ENCODE results near the gene RAB7A.
"Not testable (repeated sequence)": the region's sequence is repeated elsewhere in the genome, so short reads cannot be mapped to it uniquely, and the experiment has no call there.

RAB7A gene

DNA sequence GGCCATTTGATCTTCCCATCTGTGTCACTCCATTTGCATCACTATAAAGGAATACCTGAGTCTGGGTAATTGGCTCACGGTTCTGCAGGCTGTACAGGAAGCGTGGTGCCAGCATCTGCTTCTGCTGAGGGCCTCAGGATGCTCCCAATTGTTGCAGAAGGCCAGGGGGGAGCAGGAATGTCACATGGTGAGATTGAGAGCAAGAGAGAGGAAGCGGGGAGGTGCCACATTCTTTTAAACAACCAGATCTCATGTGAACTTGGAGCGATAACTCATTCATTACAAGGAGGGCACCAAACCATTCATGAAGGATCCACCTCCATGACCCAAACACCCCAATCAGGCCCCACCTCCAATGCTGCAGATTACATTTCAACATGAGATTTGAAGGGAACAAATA is 13.1 kb upstream of the RAB7A start:
- no peak for DNase-seq

DNA sequence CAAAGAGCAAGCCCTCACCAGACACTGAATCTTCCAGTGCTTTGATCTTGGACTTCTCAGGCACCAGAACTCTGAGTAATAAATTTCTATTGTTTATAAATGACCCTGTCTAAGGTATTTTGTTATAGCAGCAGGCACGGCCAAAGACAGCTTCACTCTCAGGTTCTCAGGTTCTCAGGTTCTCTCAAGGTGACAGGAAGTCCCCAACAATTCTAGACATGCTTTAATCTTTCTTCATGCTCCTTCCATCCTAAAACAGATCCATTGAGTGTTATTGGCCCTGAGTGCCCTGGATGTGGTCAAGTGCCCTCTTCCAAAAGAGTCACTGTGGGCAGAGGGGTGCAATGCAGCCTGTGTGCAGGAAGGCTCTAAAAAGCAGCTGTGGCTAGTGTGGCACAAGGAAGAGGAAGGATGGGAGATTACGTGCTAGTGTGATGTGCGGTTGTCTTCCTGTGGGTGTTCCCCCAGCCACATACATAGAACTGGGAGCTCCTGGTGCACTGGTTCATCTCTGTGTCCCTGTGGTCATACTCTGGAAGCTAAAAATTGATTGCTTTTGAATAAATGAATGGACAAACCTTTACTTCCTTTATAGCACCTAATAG is 11.0 kb upstream of the RAB7A start:
- DNase-seq = no peak

DNA sequence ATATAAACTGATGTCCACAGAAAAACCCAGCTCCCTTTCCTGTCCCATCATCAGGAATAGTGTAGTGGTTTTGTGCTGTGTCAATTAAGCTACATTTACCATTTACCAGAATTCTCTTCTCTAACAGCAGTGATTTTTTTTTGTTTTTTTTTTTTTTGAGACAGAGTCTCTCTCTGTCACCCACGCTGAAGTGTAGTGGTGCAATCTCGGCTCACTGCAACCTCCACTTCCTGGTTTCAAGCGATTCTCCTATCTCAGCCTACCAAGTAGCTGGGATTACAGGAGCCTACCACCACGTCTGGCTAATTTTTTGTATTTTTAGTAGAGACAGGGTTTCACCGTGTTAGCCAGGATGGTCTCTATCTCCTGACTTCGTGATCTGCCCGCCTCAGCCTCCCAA is 7.1 kb upstream of the RAB7A start:
- DNase-seq = not testable (repeated sequence)

DNA sequence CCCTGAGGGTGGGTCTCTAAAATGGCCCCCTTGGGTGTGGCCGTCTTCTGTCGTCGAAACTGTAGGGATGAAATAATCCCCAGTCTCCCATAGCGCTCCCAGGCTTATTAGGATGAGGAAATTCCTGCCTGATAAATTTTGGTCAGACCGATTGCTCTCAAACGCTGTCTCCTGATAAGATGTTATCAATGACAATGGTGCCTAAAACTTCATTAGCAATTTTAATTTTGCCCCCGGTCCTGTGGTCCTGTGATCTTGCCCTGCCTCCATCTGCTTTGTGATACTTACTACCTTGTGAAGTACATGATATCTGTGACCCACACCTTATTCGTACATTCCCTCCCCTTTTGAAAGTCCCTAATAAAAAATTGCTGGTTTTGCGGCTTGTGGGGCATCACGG is 5.1 kb upstream of the RAB7A start:
- DNase-seq = no peak

DNA sequence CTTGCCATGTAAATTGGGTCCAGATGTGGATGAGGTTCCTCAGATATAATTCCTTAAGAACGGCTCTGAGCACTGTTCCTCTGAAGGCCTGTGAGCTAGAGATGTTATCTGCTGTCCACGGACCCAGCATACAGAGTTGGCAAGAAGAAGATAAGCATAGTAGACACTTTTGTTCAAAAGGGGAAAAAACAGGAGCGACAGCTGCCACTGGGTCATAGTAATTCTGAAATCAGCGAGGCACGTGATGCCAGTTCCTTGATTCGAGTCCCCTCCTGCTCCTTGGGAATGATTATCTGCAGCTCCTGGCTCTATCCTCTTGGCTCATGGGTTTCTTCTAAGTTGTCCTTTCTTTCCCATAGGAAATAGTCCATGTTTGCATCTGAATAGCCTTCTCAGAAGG is 2.5 kb upstream of the RAB7A start:
- no peak for DNase-seq

DNA sequence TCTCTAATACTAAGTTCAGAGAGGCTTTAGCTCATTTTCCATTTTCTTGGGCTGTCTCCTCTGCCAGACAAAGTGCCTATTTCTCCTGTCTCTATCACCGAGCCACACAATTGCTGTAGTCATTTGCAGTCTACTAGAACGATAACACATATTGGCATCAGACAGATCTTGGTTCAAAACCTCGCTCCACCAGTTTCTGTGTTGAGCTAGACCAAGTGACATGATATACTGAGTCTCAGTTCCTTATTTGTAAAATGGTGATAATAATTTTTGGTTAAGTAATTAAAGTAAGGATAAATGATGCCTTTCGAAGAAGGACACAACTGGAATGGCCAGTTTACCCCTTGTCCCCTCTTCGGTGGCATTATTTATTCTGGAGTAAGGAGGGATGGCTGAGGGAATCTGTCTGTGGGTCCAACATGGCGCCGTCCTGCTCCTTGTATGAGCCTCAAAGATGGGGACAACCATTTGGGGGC is 398 bp upstream of the RAB7A start:
- no peak for DNase-seq

DNA sequence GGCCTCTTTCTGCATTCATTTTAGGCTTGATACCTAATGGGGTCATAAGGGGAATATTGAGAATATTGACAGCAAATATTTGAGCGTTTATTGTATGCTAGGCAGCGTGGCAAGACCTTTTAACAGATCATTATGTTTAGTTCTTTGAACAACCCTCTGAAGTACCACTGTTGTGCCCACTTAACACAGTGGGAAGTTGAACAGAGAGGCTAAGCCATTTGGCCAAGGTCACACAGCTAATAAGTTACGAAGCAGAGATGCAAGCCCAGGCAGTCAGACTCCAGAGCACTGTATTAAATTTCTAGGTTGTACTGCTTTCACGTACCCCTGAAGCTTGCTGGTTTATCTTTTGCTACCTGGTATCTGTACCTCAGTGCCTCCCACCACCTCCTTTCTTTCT is 1.1 kb downstream of the RAB7A start:
- no peak for DNase-seq

DNA sequence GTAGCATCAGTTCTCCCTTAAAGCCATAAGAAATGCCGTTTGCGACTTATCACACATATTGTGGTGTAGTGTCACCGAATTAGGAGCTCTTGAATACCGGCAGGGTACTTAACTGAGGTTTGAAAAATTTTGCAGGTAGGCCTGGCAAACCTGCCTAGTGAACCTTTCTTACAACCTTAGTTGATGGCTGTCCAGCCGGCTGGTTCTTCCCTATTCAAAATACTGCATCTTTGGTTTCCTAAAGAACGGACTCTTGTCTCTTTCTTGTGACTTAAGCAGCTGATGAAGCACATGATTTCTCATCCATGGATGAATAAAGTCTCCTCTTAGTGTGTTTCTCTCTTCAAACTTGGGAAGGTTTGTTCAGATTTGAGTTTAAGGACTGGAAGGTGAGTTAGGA is 1.5 kb downstream of the RAB7A start:
- no peak for DNase-seq

DNA sequence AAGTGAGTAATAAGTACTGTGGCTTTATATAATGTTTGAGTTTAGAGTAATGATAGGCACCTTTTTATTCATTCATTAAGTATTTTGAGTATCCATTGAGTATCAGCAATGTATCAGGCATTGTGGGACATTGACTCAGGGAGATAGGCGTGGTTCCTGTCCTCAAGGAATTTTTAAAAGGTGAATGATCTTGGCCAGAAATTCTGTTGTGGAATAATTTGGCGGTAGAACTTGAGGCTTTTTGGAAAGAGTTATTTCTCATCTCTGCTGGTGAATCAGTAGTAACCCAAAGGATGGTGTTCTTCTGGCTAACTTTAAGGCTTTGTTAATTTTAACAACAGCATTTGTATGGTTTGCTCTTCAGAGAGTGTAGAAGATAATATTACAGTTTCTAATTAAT is 2.0 kb downstream of the RAB7A start:
- DNase-seq = no peak

DNA sequence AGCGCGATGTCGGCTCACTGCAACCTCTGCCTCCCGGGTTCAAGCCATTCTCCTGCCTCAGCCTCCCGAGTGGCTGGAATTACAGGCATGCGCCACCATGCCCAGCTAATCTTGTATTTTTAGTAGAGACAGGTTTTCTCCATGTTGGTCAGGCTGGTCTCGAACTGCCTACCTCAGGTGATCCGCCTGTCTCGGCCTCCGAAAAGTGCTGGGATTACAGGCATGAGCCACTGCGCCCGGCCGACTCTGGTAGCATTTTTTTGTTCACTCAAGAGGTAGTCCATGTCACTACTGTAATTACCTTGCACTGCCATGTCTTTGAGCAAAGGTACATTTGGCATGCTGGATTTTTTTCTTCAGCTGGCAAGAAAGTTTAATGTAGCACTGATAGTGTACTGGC is 2.5 kb downstream of the RAB7A start:
- DNase-seq = not testable (repeated sequence)

DNA sequence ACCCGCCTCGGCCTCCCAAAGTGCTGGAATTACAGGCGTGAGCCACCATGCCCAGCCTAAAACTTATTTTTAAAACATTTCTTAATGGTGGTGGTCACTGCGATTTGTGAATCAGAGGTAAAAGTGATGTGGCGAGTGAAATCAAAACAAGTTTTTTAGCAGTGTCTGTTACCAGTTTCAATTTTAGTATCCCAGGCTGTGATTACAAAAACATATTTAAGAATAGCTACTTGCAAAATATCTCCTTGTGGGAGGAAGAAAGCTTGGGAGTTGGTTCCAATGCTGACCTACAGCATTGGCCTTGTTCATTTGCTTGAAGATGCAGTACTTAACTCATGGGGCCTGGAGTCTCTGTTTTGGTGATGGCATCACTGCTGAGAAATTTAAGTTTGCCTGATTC is 4.5 kb downstream of the RAB7A start:
- DNase-seq = no peak

DNA sequence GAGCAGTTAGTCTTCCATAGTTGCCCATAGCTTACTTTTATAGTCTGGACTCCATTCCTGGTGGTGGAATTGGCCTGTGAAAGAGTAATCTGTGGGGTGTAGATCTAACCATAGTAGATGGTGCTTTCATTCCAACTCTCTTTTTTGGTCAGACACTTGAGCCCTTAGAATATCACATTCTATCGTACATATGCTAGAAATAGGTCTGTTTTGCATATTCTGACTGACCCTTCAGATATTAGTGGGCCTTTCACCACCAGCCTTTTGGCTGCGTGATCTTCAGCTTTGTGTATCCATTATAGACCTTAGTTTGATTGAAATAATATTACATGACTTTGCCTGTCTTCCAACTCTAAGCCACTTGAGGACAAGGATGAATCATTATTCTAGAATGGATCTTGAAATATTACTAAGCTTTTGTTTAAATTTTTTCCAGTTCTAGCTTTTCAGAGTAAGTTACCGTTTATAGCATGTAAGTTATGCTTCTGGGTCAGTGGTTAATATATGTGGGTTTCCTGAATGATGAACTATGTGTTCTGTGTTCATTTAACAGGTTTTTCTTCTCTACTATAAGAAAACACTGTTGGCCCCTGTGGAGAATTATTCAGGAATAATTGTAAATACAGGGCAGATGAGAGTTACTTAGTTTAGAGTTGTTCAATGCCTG is 8.7 kb downstream of the RAB7A start:
- no peak for DNase-seq

DNA sequence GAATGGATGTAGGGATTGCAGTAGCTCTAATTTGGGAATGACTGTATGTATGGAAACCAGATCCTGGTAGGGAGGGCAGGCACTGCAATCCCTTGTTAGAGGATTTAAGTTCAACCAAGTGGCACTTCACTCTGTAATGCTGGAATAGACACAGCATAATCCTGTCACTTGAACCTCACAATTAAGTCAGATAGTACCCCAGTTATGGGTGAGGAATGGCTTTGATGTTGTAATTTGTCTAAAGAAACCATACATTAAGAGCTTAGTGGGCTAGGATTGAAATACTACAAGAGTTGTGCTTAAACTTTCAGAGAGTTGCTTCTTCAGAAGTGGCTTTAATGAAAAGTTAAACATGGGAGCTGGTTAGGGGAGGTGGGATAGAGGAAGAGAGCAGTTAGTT is 9.3 kb downstream of the RAB7A start:
- no peak for DNase-seq

DNA sequence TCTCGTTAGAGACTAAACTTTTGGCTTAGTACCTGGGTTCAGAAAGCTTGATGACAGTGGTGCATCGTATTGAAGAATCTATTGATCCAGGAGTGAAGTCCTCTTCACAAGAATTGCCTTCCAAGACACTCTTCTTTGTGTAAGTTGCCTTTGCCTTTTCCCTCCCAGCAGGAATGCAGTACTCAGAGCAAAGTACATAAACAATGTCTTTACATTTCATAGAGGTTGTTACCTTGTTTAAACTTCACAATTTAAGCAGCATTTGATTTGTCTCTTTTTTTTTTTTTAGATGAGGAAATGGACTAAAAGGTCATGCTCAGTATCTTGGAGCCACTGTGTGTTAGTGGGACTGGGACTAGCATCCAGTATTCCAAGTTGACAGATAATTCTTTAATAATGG is 9.9 kb downstream of the RAB7A start:
- no peak for DNase-seq

DNA sequence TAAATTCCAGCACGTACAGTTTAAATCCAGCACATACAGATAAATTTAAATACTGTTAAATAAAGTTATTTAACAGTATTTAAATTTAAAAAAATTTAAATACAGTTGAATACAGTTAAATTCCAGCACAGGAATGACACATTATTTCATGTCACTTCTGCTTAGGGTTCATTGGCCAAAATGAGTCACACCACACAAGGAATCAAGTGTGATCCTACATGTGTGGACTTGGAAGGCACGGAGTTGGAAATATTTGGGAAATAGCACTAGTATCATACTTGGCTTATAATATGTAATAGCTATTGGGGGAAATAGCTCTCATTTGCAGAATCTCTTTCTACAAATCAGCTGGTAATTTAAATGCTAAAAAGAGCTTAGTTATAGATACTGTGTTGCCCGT is 10.6 kb downstream of the RAB7A start:
- DNase-seq = no peak

DNA sequence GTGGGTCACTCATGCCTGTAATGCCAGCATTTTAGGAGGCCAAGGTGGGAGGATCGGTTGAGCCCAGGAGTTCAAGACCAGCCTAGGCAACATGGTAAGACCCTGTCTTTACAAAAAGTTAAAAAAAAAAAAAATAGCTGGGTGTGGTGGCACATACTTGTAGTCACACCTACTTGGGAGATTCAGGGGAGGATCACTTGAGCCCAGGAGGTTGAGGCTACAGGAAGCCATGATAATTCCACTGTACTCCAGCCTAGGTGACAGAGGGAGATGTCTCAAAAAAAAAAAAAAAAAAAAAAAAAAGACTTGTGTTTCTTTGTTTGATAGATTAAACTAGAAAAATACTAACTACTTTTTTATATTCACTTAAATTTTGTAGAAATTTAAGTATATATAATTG is 14.6 kb downstream of the RAB7A start:
- no peak for DNase-seq

DNA sequence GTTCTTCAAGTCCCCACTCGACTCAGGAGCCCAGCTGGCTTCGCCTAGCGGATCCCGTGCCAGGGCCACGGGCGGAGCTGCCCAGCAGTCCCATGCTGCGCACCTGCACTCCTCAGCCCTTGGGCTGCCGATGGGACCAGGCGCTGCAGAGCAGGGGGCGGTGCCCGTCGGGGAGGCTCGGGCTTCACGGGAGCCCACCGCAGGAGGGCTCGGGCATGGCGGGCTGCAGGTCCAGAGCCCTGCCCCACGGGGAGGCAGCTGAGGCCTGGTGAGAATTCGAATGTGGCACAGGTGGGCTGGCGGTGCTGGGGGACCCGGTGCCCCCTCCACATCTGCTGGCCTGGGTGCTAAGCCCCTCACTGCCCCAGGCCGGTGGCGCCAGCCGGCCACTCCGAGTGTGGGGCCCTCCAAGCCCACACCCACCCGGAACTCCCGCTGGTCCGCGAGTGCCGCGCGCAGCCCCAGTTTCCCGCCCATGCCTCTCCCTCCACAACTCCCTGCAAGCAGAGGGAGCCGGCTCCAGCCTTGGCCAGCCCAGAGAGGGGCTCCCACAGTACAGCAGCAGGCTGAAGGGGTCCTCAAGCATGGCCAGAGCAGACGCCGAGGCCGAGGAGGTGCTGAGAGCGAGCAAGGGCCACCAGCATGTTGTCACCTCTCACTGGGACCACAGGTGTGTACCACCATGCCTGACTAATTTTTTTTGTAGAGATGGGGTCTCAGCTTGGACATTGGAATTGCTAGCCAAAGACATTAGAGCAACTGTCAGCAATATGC is 17.0 kb downstream of the RAB7A start:
- no peak for DNase-seq

DNA sequence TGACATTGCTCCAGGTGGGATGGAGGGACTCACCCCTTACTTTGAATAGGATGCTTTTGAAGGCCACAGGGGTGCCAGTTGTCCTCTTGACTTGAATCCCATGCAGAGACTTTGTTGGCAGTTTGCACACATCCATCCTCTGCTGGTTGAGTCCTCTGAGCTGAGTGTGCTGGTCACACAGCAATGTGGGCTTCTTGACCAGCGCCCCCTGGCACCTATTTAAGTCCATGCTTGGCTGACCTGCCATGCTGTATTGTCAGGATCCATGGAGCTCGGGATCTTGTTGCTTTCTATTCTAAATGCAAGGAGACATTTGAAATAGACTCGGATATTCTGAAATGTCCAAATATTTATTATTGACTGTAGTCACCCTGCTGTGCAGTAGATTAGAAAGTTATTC is 19.8 kb downstream of the RAB7A start:
- no peak for DNase-seq

DNA sequence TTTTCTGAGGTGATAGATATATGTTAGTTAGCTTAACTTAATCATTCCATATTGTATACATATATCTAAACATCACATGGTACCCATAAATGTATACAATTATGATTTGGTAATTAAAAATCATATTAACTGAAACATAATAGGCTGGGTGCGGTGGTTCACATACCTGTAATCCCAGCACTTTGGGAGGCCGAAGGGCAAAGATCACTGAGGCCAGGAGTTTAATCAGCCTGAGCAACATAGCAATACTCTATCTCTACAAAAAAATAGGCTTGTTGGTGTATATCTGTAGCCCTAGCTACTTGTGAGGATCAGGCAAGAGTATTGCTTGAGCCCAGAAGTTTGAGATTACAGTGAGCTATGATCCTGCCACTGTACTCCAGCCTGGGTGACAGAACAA is 20.9 kb downstream of the RAB7A start:
- no peak for DNase-seq

DNA sequence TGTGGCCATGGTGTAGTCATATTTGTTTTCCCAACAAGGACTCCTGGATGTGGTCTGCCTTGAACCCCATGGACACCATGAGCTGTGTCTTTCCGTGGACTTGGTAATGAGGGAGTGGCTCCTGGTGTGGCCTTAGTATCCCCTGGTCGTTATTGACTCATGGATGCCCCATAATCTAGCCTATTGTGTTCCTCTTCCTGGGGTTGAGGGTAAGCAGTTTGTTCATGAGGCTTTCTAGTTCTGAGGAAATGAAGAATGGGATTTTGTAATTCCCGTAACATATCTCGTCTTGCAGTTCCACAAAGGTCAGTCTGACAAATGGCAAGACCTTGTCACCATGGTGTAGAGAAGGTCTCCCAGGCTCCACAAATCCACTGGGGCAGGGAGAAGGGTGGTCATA is 22.6 kb downstream of the RAB7A start:
- DNase-seq = no peak

DNA sequence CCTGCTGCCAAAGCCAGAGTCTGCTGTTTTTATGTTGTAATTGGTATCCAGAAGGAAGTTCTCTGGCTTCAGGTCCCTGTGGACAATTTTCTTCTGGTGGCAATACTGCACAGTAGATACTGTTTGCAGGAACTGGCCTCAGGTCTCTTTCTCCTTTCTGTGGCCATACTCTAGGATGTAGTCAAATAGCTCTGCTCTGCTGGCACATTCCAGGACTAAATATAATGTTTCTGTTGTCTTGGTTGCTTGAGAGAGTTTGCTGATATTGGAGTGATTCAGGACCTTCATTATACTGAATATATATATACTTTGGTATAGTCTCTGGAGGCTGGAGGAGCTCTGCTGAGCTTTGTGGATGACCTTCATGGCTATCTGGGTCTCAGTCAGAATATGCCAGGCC is 23.1 kb downstream of the RAB7A start:
- DNase-seq = no peak

DNA sequence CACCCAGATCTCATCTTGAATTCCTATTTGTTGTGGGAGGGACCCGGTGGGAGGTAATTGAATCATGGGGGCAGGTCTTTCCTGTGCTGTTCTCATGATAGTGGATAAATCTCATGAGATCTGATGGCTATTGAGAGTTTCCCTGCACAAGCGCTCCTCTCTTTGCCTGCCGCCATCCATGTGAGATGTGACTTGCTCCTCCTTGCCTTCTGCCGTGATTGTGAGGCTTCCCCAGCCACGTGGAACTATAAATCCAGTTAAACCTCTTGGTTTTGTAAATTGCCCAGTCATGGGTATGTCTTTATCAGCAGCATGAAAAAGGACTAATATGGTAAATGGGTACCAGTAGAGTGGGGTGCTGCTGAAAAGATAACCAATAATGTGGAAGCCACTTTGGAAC is 23.6 kb downstream of the RAB7A start:
- not testable (repeated sequence) for DNase-seq

DNA sequence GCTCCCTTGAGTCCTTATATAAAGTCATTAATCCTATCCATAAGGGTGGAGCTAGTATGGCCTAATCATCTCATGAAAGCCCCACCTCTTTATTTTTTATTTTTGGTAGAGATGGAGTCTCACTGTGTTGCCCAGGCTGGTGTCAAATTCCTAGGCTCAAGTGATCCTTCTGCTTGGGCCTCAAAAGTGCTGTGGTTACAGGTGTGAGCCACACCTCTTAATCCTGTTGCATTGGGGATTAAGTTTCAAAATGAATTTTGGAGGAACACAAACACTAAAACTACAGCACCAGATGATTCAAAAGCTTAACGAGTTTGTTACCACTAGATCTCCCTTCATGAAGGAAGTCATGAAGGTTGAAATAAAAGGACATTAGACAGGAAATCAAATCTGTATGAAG is 27.7 kb downstream of the RAB7A start:
- DNase-seq = no peak

DNA sequence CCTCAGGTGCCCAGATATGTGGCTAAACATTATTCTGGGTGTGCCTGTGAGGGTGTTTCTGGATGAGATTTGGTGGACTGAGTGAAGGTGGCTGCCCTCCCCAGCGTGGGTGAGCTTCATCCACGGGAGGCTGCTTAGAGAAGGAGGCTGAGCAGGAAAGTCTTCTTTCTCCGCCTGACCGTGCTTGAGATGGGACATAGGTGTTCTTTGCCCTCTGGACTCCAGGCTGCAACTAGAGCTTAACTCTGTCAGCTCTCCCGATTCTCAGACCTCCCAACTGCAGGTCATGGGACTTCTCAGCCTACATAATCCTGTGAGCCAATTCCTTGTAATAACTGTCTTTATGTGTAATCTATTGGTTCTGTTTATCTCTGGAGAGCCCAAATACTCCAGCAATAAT is 34.1 kb downstream of the RAB7A start:
- DNase-seq = no peak

Data from activated T-cell treated with anti-CD3 and anti-CD28 coated beads for 4 hours (primary cell).